Stimulated activated CD4-positive, alpha-beta T cell treated with anti-CD3 and anti-CD28 coated beads, Interleukin-15, amount 100 ng/mL, for 1 hour (primary cell): Measurements from ENCODE around the gene SH3GL3.

Source experiments
- DNase-seq, 2 donors: peaks; one replicate each; pipeline ENCODE4 v3.0.0-alpha.2; 2020; ENCODE audit warnings: low read depth in 1 of 2, low spot score in 1 of 2

SH3GL3 gene

DNA sequence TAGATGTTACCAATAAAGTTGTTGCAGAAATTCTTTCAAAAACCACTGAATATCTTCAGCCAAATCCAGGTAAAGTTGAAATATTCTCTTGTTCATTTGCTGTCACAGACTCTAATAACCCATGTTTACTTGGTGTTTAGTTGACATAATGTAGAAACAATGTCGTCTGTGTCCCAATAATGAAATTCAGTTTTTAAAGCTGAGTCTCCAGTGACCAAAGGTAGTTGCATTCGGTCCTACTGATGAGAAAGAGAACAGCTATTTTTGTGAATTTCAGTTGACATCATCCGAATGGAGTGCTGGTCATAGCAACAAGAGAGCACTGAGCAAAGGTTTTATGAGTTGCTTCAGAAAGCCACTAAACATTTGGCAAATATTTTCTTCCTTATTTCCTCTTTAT, 118.0 kb downstream of the SH3GL3 start:
- DNase-seq, result no peak

DNA sequence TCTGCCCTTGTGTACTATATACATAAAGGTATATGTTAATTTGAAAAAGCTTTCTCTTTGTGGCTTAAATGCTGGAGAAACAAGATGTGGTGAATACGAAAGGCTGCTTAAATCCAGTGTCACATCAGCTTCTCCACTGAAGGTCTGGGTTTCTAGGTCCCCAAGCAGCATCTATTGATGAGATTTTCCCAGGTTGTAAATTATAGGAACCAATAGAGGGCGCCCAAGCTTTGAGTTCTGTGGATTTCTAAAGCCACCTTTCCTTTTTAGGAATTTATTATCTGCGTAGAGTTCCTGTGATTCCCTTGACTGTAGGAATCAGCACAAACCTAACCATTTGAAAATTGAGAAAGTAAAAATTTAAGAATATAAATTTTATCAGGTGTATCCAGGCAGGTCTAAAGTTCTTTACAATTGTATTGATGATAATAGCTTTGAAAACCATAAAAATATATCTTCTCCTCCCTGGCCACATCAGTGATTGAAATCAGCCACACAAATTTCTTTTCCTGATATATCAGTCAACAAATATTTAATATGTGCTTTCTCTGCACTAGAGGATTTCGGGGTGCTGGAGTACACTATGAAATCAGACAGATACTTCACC, 118.5 kb downstream of the SH3GL3 start:
- DNase-seq, result no peak

DNA sequence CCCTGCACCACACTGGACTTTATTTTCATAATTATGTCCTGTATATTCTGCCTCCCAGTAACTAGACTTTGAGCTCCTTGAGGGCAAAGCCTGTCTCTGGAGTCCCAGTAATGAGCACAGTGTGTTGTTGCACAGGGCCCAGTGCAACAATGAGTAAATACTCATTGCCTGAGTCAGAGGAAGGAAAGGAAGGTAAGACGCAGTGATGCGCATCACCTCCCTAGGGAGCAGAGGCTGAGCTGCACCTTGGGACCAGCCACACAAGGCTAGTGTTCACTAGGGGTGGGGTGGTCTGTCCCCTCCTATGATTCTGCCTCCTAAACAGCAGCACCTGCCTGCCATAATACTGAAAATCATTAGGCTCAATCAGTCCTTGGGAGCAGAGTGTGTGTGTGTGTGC, 120.2 kb downstream of the SH3GL3 start:
- DNase-seq, result no peak

- no peak for DNase-seq
These were observed 122.2 kb downstream of the SH3GL3 start for GRCh38 chr15:83569341-83569740.

DNA sequence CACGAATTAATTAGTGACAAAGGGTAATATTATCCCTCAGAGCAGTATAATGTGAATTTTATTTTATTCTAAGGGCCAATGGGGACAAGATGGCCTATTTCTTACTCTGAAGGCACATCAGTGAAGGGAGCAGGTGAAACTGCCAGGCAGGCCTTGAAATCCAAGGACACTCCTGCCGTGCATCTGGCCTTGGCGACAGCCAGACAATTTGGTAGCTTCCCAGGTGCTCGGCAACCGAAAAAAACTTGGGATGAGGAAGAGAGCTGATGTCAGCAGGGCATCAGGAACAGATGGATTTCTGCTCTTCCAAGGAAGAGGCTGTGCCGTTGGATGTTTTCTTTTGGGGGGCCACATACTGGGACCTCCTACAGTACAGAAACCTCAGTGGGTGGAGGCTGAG, 123.6 kb downstream of the SH3GL3 start:
- no peak for DNase-seq

DNA sequence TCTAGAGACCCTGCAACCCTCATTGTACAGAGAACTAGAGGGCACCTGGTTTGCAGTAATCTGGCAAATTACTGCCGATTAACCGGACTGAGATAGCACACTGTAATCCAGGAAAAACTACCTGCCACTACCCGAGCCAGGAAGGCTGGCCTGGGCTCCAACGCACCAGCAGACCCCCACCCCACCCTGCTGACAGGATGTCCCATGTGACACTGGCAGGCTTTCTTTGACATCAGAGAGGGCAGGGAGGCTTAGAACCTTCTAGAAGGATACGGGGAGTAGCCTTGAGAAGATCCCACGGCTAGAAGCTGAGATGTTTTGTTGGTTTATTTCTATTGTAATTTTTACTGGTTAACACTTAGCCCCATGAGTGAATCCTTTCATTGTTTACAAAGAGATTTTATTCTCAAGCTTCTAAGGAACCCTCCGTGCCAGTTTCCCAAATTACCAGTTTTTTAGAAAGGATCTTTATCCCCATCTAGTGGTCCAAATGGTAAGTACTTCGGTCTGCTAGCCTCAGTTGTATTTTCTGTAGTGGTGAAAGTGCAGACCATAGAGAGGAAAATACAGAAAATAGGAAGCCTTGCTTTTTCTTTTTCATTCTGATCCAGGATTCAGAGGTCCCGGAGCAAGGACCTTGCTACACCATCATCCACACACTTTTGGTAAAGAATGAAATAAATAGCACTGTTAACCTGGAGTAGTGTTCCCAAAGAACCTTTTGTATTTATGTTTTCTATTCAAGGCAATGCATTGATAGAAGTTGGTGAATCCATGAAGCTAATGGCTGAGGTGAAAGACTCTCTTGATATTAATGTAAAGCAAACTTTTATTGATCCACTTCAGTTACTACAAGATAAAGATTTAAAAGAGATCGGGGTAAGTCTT, 124.9 kb downstream of the SH3GL3 start:
- DNase-seq, result no peak

GRCh38 chr15:83574345-83574744, 127.2 kb downstream of the SH3GL3 start:
- DNase-seq, result no peak

- DNase-seq, result no peak
These were observed 131.6 kb downstream of the SH3GL3 start for GRCh38 chr15:83578691-83579090.

DNA sequence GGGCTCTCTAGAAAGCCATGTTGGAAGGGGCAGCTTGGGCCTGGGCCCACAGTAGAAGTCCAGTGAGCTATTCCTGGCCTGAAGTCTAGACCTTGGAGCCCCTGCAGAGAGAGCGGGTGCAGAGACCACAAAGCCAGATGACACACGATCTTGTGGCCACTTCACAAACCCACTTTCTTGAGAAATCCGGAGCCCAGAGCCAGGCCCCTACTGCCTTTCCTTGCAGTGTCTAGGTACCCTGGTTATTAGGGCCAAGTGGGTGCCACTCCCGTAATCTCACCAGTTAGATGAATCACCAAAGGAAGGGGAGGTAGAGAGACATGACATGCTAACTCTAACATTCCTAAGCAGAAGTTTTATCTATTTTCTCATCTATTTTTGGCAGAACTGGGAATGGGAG, 134.2 kb downstream of the SH3GL3 start:
- no peak for DNase-seq

DNA sequence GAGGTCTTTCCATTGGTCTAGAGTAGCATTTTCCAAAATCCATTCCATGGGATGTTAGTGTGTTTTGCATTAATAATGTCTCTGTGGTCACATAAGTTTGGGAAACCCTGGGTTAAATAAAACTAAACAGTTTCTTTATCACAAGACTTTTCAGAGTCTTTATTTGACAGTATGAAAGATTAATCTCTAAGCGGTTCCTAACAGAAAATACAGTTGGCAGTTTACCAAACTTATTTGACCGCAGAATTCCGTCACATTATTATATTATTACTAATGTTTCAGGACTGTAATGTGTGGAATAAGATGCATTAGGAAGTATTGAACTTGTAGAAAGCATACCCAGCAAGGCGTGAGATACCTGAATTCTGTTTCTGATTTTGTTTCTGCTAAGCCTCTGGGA, 135.2 kb downstream of the SH3GL3 start:
- no peak for DNase-seq

DNA sequence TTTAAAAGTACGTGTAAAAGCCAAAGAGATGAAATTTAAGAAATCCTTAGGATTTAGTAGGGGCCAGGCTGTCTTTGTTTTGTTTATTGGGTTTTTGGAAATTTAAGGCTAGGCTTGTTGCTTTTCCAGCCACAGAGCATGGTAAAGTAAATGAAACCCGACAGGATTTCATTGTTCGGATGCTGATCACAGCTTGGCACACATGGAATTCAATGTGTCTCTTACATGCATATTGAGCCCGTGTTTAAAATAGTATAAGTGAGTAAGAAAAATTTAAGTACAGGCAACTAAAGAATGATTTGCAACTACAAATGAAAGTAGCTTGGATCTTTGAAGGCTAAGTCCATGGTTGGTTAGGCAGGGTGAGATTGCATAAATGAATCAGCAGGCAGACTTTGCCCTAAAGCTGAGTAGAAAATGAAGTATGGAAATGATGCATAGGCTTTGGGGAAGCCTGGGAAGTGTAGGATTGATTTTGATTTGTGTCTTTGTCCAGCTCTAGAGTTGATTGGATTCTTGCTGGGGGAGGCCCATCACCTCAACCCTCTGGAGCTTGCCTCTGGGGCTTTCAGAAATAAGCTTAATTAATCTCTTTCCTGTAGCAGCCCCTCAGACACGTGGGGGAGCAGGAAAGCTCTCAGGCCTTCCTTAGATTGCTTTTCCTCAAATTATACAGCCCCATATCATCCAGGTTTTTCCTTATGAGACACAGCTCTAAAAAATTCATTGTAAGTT, 138.6 kb downstream of the SH3GL3 start:
- DNase-seq, result no peak

DNA sequence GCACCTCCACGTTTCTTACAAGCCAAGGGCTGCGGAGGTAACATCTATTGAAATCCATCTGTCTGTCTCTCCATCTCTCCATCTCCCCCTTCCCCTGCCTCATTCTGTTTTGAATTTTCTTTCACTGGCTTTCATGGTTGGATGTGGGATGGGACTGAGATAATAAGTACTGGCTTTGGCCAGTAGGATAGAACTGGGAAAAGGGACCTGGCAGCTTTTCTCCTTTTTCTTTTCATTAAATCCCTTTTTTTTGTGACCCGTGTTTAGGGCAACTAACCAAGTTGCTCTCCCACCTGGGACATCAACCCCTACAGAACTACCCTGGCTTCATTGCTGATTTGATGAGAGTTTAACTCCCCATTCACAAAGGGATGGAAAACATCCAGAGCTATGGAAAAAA, 139.9 kb downstream of the SH3GL3 start:
- DNase-seq, result no peak

DNA sequence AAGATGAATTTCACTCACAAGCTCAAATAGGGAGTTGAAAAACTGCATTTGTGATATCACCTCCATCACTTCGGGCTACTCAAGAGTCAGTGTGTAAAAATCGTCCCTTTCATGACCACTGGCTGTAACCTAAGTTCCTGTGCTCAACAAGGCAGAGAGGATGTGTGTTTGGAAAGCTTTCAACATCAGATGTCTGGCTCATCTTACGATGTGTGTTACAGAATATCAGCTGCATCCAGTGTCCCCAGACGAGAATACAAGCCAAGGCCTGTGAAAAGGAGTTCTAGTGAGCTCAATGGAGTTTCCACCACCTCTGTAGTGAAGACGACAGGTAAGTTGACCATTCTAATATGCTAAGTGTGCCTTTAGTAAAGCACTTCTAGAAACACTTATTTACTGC, 141.3 kb downstream of the SH3GL3 start:
- no peak for DNase-seq

DNA sequence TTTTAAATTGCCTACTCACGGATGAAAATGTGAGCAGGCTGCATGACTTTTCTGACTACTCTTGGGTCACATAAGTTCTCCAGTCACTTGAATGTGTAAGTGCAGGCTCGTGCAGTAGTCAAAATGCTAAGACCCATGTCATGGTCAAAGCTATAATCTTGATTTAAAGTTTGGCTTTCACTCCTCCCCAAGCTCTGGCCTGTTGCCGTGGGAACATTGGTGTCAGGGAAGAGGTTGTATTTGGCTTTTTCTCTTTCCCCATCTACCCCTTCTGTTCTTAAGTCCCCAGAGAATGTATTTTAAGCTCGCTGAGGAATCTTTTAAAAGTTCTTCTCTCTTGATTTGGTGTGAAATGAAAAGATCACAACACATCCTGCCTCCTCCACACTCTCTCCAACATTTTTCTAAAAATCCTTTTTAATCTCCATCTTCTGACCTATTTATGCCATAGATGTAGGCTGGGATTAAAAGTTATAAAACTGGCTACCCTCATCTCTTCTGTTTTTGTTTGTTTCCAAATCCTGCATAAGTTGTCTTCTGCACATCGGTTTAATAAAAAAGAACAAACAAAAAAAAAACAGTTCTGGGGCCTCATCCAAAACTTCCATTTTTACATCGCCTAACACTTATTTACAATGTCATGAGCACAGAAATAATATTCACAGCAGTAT, 145.4 kb downstream of the SH3GL3 start:
- DNase-seq, result no peak

- no peak for DNase-seq
These were observed 148.1 kb downstream of the SH3GL3 start for GRCh38 chr15:83595191-83595590.

DNA sequence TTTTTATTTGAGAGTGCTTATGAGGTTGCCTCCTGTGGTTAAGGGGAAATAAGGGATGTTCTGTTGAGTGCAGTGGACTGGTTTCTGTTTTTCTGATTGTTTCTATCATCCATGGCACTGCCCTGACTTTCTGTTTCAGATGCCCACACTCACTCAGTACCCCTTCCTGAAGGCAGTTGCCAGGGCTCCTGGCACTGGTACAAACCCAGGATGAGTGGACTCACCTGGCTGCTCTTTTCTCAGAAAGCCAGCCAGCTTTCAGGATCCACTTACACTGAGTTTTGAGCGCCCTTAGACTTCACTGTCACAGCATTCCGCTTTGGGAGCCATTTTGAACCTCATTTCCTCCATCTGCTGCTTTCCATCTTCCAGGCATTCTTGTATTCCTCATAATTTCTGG, 150.9 kb downstream of the SH3GL3 start:
- DNase-seq, result no peak

DNA sequence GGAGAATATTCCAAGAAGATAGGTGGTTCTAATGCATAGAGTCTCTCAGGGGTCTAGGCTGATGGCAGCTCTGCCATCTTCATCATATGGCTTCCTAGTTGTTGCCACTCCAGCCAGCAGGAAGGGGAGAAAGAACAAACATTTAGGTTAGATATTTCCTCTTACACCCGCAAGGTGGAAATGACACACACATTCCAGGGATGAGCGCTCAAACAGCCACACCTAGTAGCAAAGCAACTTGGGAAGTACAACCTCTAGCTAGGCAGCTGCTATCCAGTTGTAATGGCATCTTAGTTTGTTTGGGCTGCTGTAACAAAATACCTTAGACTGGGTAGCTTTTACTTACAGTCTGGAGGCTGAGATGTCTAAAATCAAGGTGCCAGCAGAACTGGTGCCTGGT, 154.9 kb downstream of the SH3GL3 start:
- DNase-seq, result no peak

DNA sequence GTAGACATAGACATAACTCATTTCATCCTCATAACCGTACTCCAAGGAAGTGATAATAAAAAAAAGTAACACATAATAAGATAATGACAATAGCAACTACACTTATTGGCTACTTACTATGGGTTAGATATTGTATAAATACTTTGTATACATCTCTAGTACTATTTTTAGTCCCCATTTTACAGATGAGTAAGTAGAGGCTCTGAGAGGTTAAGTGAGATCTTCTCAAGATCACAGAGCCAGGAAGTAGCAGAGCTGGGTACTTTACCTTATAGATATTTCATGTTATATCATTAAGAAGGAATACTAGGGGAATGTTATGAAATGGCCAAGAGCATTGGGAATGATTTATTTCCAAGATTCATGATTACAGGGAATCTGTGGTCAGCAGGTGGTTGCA, 157.4 kb downstream of the SH3GL3 start:
- no peak for DNase-seq

DNA sequence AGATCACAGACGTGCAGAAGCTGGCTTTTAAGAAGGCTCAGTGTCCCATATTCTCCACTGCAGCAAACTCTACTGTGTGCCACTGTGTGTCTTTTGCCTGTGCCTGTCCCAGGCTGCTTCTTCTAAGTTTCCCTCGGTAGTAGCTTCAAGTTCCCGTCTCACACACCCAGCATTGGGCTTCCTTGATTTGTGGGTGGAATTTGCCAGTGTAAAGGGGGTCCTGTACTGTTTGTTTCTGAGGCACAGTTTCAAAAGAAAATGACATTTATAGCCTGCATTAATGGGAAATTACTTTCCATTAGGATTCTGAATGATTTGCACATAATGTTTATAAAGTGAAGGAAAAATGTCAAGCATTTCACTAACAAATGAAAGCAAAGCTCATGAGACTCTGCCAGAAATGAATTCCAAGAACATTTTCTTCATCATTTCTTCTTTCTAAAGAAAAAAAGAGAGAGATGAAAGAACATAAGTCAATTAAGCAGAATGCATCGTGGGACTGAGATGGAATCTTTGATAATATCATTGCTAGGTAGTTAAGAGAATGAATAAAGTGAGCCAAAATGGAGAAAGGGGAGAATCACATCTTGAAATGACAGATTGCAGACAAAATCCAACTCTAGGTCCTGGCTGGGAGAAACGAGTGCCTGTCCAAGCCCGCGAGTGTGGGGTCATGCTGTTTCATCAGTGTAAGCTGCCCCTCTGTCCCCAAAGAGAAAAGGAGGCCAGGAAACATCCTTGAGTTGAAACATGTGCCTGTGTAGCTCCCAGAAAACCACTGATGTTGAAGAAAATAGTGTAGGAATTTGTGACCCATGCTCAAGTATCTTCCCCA, 158.2 kb downstream of the SH3GL3 start:
- no peak for DNase-seq

DNA sequence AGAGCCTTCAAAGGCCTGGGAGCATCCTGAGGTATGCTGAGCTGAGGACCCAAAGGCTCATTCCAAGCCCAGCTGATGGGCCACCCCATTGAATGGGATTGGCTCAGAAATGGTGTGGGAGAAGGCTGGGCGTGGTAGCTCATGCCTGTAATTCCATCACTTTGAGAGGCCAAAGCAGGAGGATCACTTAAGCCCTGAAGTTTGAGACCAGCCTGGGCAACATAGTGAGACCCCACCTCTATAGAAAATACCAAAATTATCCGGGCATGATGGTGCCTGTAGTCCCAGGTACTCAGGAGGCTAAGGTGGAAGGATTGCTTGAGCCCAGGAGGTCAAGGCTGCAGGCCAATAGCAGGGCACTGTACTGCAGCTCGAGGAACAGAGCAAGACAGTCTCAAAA, 163.0 kb downstream of the SH3GL3 start:
- DNase-seq, result no peak
